ENCODE measurements around the gene EAPP.
"Not testable (repeated sequence)": the region's sequence is repeated elsewhere in the genome, so short reads cannot be mapped to it uniquely, and the experiment has no call there.

Gene EAPP

GRCh38 chr14:34568803-34569202 is 29.3 kb upstream of the EAPP start:
- TF ChIP-seq, protein P1, sequence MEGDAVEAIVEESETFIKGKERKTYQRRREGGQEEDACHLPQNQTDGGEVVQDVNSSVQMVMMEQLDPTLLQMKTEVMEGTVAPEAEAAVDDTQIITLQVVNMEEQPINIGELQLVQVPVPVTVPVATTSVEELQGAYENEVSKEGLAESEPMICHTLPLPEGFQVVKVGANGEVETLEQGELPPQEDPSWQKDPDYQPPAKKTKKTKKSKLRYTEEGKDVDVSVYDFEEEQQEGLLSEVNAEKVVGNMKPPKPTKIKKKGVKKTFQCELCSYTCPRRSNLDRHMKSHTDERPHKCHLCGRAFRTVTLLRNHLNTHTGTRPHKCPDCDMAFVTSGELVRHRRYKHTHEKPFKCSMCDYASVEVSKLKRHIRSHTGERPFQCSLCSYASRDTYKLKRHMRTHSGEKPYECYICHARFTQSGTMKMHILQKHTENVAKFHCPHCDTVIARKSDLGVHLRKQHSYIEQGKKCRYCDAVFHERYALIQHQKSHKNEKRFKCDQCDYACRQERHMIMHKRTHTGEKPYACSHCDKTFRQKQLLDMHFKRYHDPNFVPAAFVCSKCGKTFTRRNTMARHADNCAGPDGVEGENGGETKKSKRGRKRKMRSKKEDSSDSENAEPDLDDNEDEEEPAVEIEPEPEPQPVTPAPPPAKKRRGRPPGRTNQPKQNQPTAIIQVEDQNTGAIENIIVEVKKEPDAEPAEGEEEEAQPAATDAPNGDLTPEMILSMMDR (conservative IDR thresholded peaks at IDR 0.05; ENCODE audit: control insufficient read depth, insufficient read depth, low read depth, low read length) = no peak
- DNase-seq (ENCODE audit: low read depth) = no peak
- no peak overlapping the region for H3K4me3 ChIP-seq (ENCODE audit: control insufficient read depth, low read depth, low read length)

DNA sequence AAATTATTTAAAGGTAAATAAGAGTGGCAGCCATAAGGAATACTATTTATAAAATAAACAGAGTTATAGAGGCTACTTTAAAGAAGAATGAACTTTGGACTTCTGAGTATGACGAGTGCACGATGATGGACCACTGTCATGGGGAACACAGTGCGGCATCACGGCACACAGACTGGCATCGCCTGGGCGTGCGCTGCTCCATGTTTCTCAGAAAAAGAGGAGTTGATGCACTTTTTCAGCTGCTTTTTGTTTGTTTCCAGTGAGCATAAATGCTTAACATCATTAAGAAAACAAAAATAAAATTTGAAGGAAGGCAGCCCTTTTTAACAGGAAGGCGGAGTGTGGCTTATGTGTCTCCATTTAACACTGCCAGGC is 23.3 kb upstream of the EAPP start:
- TF ChIP-seq, protein P1 (conservative IDR thresholded peaks at IDR 0.05; ENCODE audit: control insufficient read depth, insufficient read depth, low read depth, low read length) = no peak
- no peak overlapping the region for H3K4me3 ChIP-seq (ENCODE audit: control insufficient read depth, low read depth, low read length)
- no peak for DNase-seq (ENCODE audit: low read depth)

- not testable (repeated sequence) for H3K4me3 ChIP-seq (ENCODE audit: control insufficient read depth, low read depth, low read length); DNase-seq (ENCODE audit: low read depth)
Measured at GRCh38 chr14:34562037-34562775, 22.7 kb upstream of the EAPP start.

DNA sequence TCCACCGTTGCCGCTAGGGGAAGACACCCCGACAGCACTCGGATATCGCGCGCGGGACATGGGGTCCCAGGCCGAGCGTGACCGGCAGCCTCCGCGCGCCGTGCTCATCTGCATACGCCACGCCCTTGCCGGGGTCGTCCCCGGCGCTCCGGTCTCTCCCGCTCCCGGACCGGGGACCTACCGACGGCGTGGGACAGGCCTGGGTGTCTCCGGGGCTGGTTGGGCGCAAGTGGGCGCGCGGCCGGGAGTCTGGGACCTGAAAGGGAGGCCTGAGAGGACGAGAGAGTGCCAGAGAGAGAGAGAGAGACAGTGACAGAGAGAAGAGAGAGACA is 17.0 kb upstream of the EAPP start:
- DNase-seq (ENCODE audit: low read depth); H3K4me3 ChIP-seq (ENCODE audit: control insufficient read depth, low read depth, low read length): not testable (repeated sequence)

GRCh38 chr14:34555583-34556497 is 16.3 kb upstream of the EAPP start:
- DNase-seq (ENCODE audit: low read depth) = not testable (repeated sequence)

GRCh38 chr14:34554540-34555250 is 15.2 kb upstream of the EAPP start:
- TF ChIP-seq, protein P1 (conservative IDR thresholded peaks at IDR 0.05; ENCODE audit: control insufficient read depth, insufficient read depth, low read depth, low read length) = no peak
- H3K4me3 ChIP-seq (ENCODE audit: control insufficient read depth, low read depth, low read length) = no peak overlapping the region
- no peak for DNase-seq (ENCODE audit: low read depth)

More at GRCh38 chr14:34555583-34556497, 16.3 kb upstream of the EAPP start:
- H3K4me3 ChIP-seq (ENCODE audit: control insufficient read depth, low read depth, low read length) = not testable (repeated sequence)

- not testable (repeated sequence) for DNase-seq (ENCODE audit: low read depth); H3K4me3 ChIP-seq (ENCODE audit: control insufficient read depth, low read depth, low read length)
Measured at GRCh38 chr14:34549276-34549966, 9.9 kb upstream of the EAPP start.

- no peak overlapping the region for H3K4me3 ChIP-seq (ENCODE audit: control insufficient read depth, low read depth, low read length)
- TF ChIP-seq, protein P1 (conservative IDR thresholded peaks at IDR 0.05; ENCODE audit: control insufficient read depth, insufficient read depth, low read depth, low read length) = no peak
- no peak for DNase-seq (ENCODE audit: low read depth)
Measured at GRCh38 chr14:34548472-34548981, 9.0 kb upstream of the EAPP start.

DNA sequence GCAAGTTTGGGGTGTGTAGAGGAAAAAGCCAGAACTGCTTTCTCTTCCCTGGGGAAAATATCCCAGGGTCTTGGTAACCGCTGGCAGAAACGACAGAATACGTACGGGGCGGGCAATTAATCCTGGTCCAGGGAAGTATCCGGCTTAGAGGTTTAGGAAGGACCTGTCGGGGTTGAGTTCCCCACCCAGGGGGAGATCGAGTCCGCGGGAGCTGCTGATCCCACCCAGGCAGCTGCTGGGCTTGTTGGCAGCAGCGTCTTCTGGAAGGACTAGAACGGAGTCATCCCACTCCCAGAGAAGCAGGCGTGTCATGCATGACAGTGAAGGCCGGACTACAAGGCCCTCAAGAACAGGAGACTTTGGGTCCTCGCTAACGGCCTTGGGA is 7.6 kb upstream of the EAPP start:
- H3K4me3 ChIP-seq (ENCODE audit: control insufficient read depth, low read depth, low read length); DNase-seq (ENCODE audit: low read depth): not testable (repeated sequence)

GRCh38 chr14:34546272-34547135 is 7.0 kb upstream of the EAPP start:
- H3K4me3 ChIP-seq (ENCODE audit: control insufficient read depth, low read depth, low read length); DNase-seq (ENCODE audit: low read depth): not testable (repeated sequence)
